GM19240 (cell line): ENCODE data around the gene TEX38.

ENCODE experiments used
- DNase-seq: peaks from one replicate; pipeline ENCODE4 v3.0.0; 2011; ENCODE audit warnings: low spot score; ENCODE audit not compliant: insufficient read length

Gene TEX38

DNA sequence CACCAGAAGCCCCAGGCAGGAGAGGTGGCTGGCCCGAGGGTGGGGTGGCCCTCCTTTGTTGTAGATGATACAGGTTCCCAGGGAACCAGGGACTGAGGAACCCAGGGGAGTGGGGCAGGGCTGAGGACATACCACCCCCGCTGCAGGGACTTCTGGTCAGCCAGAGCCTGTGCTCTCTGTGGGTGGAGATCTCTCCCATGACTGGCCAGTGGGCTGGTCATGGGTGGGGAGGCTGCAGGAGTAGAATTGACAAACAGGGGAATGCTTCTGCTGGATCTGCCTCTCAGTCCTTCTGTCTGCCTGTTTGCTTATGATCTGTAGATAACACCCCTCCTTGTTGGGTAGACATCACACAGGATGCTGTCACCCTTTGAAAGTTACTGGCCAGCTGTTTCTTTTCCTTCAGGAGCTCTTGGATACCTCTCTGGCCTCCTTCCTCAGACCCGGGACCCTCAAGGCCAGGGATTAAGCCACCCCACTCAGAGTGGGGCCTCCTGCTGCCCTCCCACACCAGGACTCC lies 50.1 kb downstream of the TEX38 start:
- no peak for DNase-seq
